Panc1 (cell line): ENCODE data around the gene ACACA.

Experiments
- TCF7L2 ChIP-seq: IDR thresholded peaks from 2 replicates; pipeline ENCODE4 v1.6.1; 2011; ENCODE audit warnings: mild to moderate bottlenecking, low read depth, low read length, inconsistent platforms
- TF ChIP-seq, protein P1 (sequence below), 2 experiments: IDR thresholded peaks; 2 replicates each; pipeline ENCODE4 v1.6.1; 2011 to 2012; ENCODE audit warnings: low read depth in 2 of 2, control low read depth in 1 of 2, low read length in 1 of 2, mild to moderate bottlenecking in 1 of 2, moderate library complexity in 1 of 2; ENCODE audit not compliant: insufficient read depth in 1 of 2
- TF ChIP-seq, protein P2 (sequence below): fragments of 450-650 bp; IDR thresholded peaks from 2 replicates; pipeline ENCODE4 v1.5.1; 2017; ENCODE audit warnings: mild to moderate bottlenecking

DNA sequence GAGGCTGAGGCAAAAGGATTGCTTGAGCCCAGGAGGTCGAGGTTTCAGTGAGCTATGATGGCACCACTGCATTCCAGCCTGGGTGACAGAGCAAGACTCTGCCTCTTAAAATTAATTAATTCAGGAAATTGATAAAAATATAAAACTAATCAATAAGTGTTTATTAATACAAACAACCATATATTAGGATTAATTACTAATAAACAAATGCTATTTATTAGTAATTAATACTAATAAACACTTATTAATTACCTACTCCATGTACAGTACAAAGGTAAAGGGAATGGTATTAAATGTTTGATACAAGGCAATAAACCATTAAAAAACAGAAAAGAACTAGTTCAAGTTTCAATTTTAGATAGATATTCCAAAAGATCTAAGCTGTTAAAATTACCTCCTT is 150.0 kb downstream of the ACACA start:
- TF ChIP-seq, protein P1, sequence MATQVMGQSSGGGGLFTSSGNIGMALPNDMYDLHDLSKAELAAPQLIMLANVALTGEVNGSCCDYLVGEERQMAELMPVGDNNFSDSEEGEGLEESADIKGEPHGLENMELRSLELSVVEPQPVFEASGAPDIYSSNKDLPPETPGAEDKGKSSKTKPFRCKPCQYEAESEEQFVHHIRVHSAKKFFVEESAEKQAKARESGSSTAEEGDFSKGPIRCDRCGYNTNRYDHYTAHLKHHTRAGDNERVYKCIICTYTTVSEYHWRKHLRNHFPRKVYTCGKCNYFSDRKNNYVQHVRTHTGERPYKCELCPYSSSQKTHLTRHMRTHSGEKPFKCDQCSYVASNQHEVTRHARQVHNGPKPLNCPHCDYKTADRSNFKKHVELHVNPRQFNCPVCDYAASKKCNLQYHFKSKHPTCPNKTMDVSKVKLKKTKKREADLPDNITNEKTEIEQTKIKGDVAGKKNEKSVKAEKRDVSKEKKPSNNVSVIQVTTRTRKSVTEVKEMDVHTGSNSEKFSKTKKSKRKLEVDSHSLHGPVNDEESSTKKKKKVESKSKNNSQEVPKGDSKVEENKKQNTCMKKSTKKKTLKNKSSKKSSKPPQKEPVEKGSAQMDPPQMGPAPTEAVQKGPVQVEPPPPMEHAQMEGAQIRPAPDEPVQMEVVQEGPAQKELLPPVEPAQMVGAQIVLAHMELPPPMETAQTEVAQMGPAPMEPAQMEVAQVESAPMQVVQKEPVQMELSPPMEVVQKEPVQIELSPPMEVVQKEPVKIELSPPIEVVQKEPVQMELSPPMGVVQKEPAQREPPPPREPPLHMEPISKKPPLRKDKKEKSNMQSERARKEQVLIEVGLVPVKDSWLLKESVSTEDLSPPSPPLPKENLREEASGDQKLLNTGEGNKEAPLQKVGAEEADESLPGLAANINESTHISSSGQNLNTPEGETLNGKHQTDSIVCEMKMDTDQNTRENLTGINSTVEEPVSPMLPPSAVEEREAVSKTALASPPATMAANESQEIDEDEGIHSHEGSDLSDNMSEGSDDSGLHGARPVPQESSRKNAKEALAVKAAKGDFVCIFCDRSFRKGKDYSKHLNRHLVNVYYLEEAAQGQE (IDR thresholded peaks at IDR 0.05; ENCODE audit: insufficient read depth in 1 of 2, low read depth in 2 of 2, low read length in 1 of 2), result no peak
- TF ChIP-seq, protein P2, sequence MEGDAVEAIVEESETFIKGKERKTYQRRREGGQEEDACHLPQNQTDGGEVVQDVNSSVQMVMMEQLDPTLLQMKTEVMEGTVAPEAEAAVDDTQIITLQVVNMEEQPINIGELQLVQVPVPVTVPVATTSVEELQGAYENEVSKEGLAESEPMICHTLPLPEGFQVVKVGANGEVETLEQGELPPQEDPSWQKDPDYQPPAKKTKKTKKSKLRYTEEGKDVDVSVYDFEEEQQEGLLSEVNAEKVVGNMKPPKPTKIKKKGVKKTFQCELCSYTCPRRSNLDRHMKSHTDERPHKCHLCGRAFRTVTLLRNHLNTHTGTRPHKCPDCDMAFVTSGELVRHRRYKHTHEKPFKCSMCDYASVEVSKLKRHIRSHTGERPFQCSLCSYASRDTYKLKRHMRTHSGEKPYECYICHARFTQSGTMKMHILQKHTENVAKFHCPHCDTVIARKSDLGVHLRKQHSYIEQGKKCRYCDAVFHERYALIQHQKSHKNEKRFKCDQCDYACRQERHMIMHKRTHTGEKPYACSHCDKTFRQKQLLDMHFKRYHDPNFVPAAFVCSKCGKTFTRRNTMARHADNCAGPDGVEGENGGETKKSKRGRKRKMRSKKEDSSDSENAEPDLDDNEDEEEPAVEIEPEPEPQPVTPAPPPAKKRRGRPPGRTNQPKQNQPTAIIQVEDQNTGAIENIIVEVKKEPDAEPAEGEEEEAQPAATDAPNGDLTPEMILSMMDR, result no peak
- TF ChIP-seq TCF7L2, result no peak
